Trophoblast cell (in vitro differentiated cells and primary cell): ENCODE data around the gene COL1A1.

Experiments
- DNase-seq, 2 donors: peaks; one replicate each; pipeline ENCODE4 v3.0.0-alpha.2; 2016
- H2AFZ ChIP-seq: 2 replicates; pipeline ENCODE4 v1.6.1; 2013; ENCODE audit warnings: low read length, moderate library complexity, mild to moderate bottlenecking; ENCODE audit not compliant: insufficient read depth, poor library complexity
- H2AK5ac ChIP-seq: 2 replicates; pipeline ENCODE4 v1.6.1; 2013; ENCODE audit warnings: mild to moderate bottlenecking, low read length
- H2BK120ac ChIP-seq: 2 replicates; pipeline ENCODE4 v1.6.1; 2013; ENCODE audit warnings: low read length, mild to moderate bottlenecking, moderate library complexity; ENCODE audit not compliant: insufficient read depth, poor library complexity
- H2BK12ac ChIP-seq: 2 replicates; pipeline ENCODE4 v1.6.1; 2013; ENCODE audit warnings: mild to moderate bottlenecking, low read length, moderate library complexity
- H2BK5ac ChIP-seq: 2 replicates; pipeline ENCODE4 v1.6.1; 2013; ENCODE audit warnings: low read length, low read depth, moderate library complexity, mild to moderate bottlenecking; ENCODE audit not compliant: poor library complexity
- H3K14ac ChIP-seq: 2 replicates; pipeline ENCODE4 v1.6.1; 2013; ENCODE audit warnings: mild to moderate bottlenecking, low read length
- H3K18ac ChIP-seq: 2 replicates; pipeline ENCODE4 v1.6.1; 2013; ENCODE audit warnings: mild to moderate bottlenecking, low read length
- H3K23ac ChIP-seq: 2 replicates; pipeline ENCODE4 v1.6.1; 2013; ENCODE audit warnings: low read length
- H3K27ac ChIP-seq: 2 replicates; pipeline ENCODE4 v1.5.1; 2013; ENCODE audit warnings: low read depth, mild to moderate bottlenecking, inconsistent platforms, low read length, moderate library complexity
- H3K27me3 ChIP-seq: 2 replicates; pipeline ENCODE4 v1.6.1; 2013; ENCODE audit warnings: inconsistent platforms, mild to moderate bottlenecking, low read length, moderate library complexity; ENCODE audit not compliant: insufficient read depth
- H3K36me3 ChIP-seq, 2 experiments: 1 replicate in 1 of 2; 2 replicates in 1 of 2; pipeline ENCODE4 v1.6.1; 2013; ENCODE audit warnings: low read length in 2 of 2, mild to moderate bottlenecking in 2 of 2, moderate library complexity in 1 of 2; ENCODE audit not compliant: insufficient read depth in 2 of 2, control insufficient read depth in 1 of 2
- H3K4ac ChIP-seq: 2 replicates; pipeline ENCODE4 v1.6.1; 2013; ENCODE audit warnings: low read depth, mild to moderate bottlenecking, low read length, moderate library complexity
- H3K4me1 ChIP-seq, 2 experiments: 1 replicate in 1 of 2; 2 replicates in 1 of 2; pipeline ENCODE4 v1.6.1; 2013; ENCODE audit warnings: low read length in 2 of 2, mild to moderate bottlenecking in 2 of 2, moderate library complexity in 1 of 2; ENCODE audit not compliant: insufficient read depth in 2 of 2, control insufficient read depth in 1 of 2
- H3K4me2 ChIP-seq: 2 replicates; pipeline ENCODE4 v1.6.1; 2013; ENCODE audit warnings: inconsistent platforms, mild to moderate bottlenecking, low read length, moderate library complexity
- H3K4me3 ChIP-seq: 2 replicates; pipeline ENCODE4 v1.5.1; 2013; ENCODE audit warnings: mild to moderate bottlenecking, low read depth, low read length, inconsistent platforms
- H3K79me1 ChIP-seq: one replicate; pipeline ENCODE4 v1.6.1; 2013; ENCODE audit warnings: low read length
- H3K79me2 ChIP-seq: 2 replicates; pipeline ENCODE4 v1.6.1; 2013; ENCODE audit warnings: low read length, mild to moderate bottlenecking; ENCODE audit not compliant: control insufficient read depth, insufficient read depth, poor library complexity
- H3K9ac ChIP-seq: 2 replicates; pipeline ENCODE4 v1.6.1; 2013; ENCODE audit warnings: mild to moderate bottlenecking, low read length
- H3K9me3 ChIP-seq: 2 replicates; pipeline ENCODE4 v1.6.1; 2013; ENCODE audit warnings: low read depth, mild to moderate bottlenecking, control low read depth, inconsistent platforms, low read length; ENCODE audit not compliant: insufficient read depth
- H4K12ac ChIP-seq: 2 replicates; pipeline ENCODE4 v1.6.1; 2013; ENCODE audit warnings: low read depth, mild to moderate bottlenecking, low read length, moderate library complexity
- H4K8ac ChIP-seq: 2 replicates; pipeline ENCODE4 v1.6.1; 2013; ENCODE audit warnings: low read depth, mild to moderate bottlenecking, low read length, moderate library complexity
- H4K91ac ChIP-seq: one replicate; pipeline ENCODE4 v1.6.1; 2013; ENCODE audit warnings: low read depth, mild to moderate bottlenecking, low read length, moderate library complexity
- WGBS: extraction: QIAGEN DNeasy Blood & Tissue Kit; methylation state at CpG from one replicate; pipeline ENCODE4 v1.1.7; 2013; ENCODE audit warnings: missing lambda C conversion rate; ENCODE audit not compliant: insufficient read length, insufficient coverage; ENCODE audit errors: extremely low coverage; 5-methylcytosine and 5-hydroxymethylcytosine counted together

The COL1A1 gene

DNA sequence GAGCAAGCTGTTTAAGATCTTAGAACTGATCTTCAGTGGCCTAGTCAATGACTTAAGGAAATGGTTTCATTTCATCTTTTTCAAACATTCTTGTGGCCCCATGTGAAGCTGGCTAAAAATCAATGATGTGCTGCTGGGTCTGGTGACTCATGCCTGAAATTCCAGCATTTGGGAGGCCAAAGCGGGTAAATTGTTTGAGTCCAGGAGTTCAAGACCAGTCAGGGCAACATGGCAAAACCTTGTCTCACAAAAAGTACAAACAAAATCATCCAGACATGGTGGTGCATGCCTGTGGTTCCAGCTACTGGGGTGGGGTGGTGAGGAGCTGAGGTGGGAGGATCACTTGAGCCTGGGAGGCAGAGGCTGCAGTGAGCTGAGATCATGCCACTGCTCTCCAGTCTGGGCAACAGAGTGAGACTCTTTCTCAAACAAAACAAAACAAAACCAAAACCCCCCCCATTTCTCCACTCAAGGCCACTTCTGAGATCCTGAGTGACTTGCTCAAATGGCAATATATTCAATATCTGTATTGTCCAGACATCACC is 17.4 kb upstream of the COL1A1 start:
- Histone ChIP-seq H3K27me3 (no peaks in the 10 kb centered on the region), H3K9me3 (no peaks in the 10 kb centered on the region), H3K27ac (peak overlapping the region; percentile 29), H3K36me3 (no peaks in the 10 kb centered on the region), H3K4ac (no peak overlapping the region), H2AK5ac (no peak overlapping the region), H2BK12ac (peak overlapping the region; percentile 39), H3K79me2 (peaks cover 1% of the 10 kb centered on the region), H3K4me2 (no peak overlapping the region), H4K8ac (no peak overlapping the region), H3K4me3 (no peak overlapping the region), H4K91ac (peak overlapping the region; percentile 43), H3K14ac (no peak overlapping the region), H3K23ac (no peak overlapping the region), H3K9ac (no peak overlapping the region), H3K18ac (no peak overlapping the region), H2BK120ac (no peak overlapping the region), H4K12ac (no peak overlapping the region), H2AFZ (no peak overlapping the region), H3K79me1 (peaks cover 21% of the 10 kb centered on the region), H2BK5ac (no peak overlapping the region), H3K4me1 (peaks cover 28 to 30% of the 10 kb centered on the region in 2 experiments)
- WGBS, result no CpG with 5 or more reads among the region's 1 CpG
- DNase-seq, result peak in 1 of 2 donors; percentile 26

DNA sequence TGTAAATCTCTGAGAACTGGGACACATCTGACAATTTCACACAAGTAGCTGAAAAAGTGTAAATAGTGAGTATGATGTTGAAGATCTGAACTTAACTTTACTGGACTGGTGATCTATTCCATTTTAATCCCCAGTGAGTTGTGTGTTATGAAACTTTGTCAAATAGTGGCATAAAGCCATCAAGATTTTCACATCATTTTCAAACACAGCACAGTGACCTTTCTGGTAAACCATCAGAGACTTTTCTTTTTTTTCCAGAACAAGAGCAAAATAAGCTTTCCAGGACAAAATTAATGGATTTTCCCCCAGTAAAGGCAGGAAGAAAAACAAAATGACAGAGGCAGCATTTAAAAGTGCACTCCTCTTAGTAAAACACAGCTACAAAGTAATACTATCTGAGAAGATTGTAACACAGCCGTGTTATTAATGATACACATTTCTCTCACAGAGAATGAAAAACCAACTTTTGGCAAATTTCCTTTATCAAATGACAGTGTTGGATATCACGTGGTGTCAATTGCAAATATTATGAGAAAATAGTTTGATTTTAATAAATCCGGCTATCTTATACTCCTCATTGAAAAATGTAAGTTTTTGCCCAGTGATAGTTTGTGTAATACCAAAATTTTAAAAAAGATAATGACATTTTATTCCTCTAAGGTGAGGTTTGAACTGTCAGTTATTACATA is 16.8 kb upstream of the COL1A1 start:
- Histone ChIP-seq H3K79me2 (peaks cover 1% of the 10 kb centered on the region), H3K18ac (no peak overlapping the region), H3K79me1 (peaks cover 21% of the 10 kb centered on the region), H4K91ac (no peak overlapping the region), H2BK120ac (no peak overlapping the region), H3K14ac (no peak overlapping the region), H2AFZ (no peak overlapping the region), H2AK5ac (no peak overlapping the region), H3K27ac (no peak overlapping the region), H4K12ac (no peak overlapping the region), H3K23ac (no peak overlapping the region), H3K4me3 (no peak overlapping the region), H3K4me2 (no peak overlapping the region), H3K36me3 (no peaks in the 10 kb centered on the region), H3K4ac (no peak overlapping the region), H3K4me1 (peaks cover 28 to 30% of the 10 kb centered on the region in 2 experiments), H4K8ac (no peak overlapping the region), H2BK12ac (no peak overlapping the region), H3K27me3 (no peaks in the 10 kb centered on the region), H2BK5ac (no peak overlapping the region), H3K9ac (no peak overlapping the region), H3K9me3 (no peaks in the 10 kb centered on the region)
- no CpG with 5 or more reads among the region's 3 CpGs for WGBS
- no peak for DNase-seq

DNA sequence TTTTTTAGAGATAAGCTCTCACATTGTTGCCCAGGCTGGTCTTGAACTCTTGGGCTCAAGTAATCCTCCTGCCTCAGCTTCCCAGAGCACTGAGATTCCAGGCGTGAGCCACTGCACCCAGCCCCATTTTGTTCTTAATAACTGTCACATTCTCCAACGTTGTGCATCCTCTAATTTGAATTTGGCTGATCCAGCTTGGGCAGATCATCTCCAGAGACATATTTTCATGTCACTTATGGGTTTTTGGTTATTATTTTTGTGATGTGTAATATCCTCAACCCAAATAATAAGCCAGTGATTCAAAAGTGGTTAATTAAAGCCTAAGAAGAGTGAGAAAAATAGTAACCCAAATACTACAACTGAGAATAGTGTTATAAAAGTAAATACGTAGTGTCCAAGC is 16.2 kb upstream of the COL1A1 start:
- Histone ChIP-seq H2BK12ac (no peak overlapping the region), H4K8ac (no peak overlapping the region), H2AK5ac (no peak overlapping the region), H3K4ac (no peak overlapping the region), H3K27me3 (no peaks in the 10 kb centered on the region), H2BK120ac (no peak overlapping the region), H2AFZ (no peak overlapping the region), H3K4me3 (no peak overlapping the region), H3K79me1 (peaks cover 21% of the 10 kb centered on the region), H4K12ac (no peak overlapping the region), H3K27ac (no peak overlapping the region), H3K79me2 (peaks cover 1% of the 10 kb centered on the region), H4K91ac (no peak overlapping the region), H2BK5ac (no peak overlapping the region), H3K9me3 (no peaks in the 10 kb centered on the region), H3K23ac (no peak overlapping the region), H3K18ac (no peak overlapping the region), H3K4me1 (peaks cover 29 to 30% of the 10 kb centered on the region in 2 experiments), H3K9ac (no peak overlapping the region), H3K14ac (no peak overlapping the region), H3K4me2 (no peak overlapping the region), H3K36me3 (no peaks in the 10 kb centered on the region)
- no peak for DNase-seq
- WGBS, result no CpG with 5 or more reads among the region's 3 CpGs

DNA sequence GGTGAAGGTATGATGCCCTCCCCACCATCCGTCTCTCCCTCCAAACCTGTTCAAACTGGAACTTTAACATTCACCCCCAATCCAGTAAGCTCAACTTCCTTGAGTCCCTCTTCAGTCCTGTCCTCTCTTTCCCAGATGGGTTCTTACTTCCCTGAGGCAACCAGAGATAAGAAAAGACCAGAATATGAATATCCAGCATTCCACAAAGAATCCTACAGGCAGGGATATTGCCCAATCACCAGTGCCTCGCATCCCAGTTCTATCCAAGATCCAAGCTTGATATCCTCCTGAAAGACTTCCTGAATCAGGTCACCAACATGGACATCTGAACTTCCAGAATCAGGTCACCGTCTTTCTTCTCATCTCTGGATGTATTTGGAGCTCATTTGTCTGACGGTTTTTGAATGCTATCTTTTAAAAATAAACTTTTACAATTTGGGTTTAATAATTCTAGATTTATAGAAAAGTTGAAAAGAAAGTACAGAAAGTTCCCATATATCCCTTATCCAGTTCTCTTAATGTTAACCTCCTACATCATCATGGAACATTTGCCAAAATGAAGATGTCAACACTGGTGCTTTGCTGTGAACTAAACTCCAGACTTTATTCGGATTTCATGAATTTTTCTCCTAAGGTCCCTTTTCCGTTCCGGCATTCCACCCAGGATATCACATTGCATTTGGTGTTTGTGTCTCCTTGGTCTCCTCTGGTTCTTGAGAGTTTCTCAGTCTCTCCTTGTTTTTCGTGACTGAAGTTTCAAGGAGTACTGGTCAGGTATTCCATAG is 13.7 kb upstream of the COL1A1 start:
- H2BK12ac ChIP-seq, result no peak overlapping the region
- no peak overlapping the region for H2BK120ac ChIP-seq
- H3K18ac ChIP-seq, result no peak overlapping the region
- H3K23ac ChIP-seq, result no peak overlapping the region
- peaks cover 34 to 38% of the 10 kb centered on the region in 2 experiments for H3K4me1 ChIP-seq
- no peak overlapping the region for H3K4me3 ChIP-seq
- H4K8ac ChIP-seq, result no peak overlapping the region
- peak; percentile 35 to 60 for DNase-seq
- H3K27me3 ChIP-seq, result no peaks in the 10 kb centered on the region
- peaks cover 35% of the 10 kb centered on the region for H3K79me1 ChIP-seq
- no peak overlapping the region for H2BK5ac ChIP-seq
- H2AFZ ChIP-seq, result no peak overlapping the region
- H3K14ac ChIP-seq, result no peak overlapping the region
- H2AK5ac ChIP-seq, result no peak overlapping the region
- H3K9me3 ChIP-seq, result no peaks in the 10 kb centered on the region
- peak overlapping the region; percentile 77 for H4K91ac ChIP-seq
- no peak overlapping the region for H4K12ac ChIP-seq
- H3K79me2 ChIP-seq, result peaks cover 3% of the 10 kb centered on the region
- H3K9ac ChIP-seq, result no peak overlapping the region
- H3K4me2 ChIP-seq, result no peak overlapping the region
- no peak overlapping the region for H3K27ac ChIP-seq
- no peaks in the 10 kb centered on the region for H3K36me3 ChIP-seq
- no peak overlapping the region for H3K4ac ChIP-seq
- WGBS, result no CpG with 5 or more reads among the region's 8 CpGs
